Suppressor macrophage treated with lipopolysaccharide for 4 hours (primary cell): ENCODE data around the gene VPS52.
A peak's percentile ranks its signal among the peaks of the same experiment; 100 is the strongest.
"Not testable (repeated sequence)": the region's sequence is repeated elsewhere in the genome, so short reads cannot be mapped to it uniquely, and the experiment has no call there.

Experiments
- DNase-seq: peaks from one replicate; pipeline ENCODE4 v3.0.0-alpha.2; 2020

Gene VPS52

GRCh38 chr6:33248932-33249731 is 22.5 kb downstream of the VPS52 start:
- DNase-seq, result peak; percentile 99

- no peak for DNase-seq
Measured at GRCh38 chr6:33248643-33248931, 23.1 kb downstream of the VPS52 start.

- peak; percentile 91 for DNase-seq
Measured at GRCh38 chr6:33247977-33248642, 23.6 kb downstream of the VPS52 start.

DNA sequence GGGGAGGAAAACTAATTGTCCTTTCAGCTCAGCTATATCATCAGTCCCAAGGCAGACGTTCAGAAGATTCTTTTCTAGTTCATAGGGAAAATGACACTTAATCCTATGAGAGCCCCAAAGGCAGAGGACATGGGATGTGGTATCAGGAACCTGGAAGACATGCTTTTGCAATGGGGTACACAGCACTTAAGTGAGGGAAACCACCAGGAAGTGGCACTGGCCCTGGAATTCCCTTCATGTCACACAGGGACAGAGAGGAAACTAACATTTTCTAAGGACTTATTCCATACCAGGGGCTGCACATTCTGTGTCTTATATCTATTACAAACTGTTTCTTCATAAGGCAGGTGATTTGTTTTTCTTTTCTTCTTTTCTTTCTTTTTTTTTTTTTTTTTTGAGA is 28.2 kb downstream of the VPS52 start:
- no peak for DNase-seq

- DNase-seq, result peak; percentile 29
Measured at GRCh38 chr6:33241968-33242367, 29.7 kb downstream of the VPS52 start.

DNA sequence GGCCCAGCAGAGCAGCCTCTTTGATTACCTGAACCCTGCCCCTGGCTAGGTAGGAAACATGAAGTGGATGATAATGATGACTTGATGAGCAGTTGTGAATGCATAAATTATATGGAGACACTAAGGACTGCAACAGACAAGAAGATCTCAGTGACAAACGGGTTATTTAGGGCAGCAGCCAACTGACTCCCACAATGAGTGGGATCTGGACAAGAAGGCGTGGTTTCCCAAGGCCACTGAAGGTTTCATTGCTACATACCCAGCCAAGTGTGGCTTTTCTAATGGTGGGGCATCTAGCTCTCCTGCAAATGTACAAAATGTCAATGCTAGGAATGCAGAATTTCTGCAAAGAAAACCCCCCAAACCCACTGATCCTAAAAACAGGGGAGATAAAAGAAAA is 33.9 kb downstream of the VPS52 start:
- DNase-seq, result no peak

DNA sequence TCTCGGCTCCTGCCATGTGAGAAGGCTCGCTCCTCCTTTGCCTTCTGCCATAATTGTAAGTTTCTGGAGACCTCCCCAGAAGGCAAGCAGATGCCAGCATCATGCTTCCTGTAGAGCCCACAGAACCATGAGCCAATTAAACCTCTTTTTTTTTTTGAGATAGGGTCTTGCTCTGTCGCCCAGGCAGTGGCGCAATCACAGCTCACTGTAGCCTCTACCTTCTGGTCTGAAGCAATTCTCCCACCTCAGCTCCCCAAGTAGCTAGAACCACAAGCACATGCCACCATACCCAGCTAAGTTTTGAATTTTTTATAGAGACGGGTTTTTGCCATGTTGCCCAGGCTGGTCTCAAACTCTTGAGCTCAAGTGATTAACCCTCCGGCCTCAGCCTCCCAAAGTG is 34.8 kb downstream of the VPS52 start:
- DNase-seq, result no peak

DNA sequence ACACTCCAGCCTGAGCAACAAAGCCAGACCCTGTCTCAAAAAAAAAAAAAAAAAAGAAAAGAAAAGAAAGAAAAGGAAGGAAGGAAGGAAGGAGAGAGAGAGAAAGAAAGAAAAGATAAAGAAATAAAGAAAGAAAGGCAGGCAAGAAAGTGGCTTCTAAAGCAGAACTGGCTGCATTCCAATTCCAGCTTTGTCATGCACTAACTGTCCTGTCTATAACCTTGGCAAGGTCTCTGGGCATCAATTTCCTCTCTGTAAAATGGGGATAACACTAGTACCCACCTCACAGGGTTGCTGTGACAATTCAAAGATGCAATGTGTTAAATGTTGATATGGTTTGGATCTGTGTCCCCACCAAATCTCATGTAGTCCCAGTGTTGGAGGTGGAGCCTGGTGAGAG is 35.3 kb downstream of the VPS52 start:
- no peak for DNase-seq

DNA sequence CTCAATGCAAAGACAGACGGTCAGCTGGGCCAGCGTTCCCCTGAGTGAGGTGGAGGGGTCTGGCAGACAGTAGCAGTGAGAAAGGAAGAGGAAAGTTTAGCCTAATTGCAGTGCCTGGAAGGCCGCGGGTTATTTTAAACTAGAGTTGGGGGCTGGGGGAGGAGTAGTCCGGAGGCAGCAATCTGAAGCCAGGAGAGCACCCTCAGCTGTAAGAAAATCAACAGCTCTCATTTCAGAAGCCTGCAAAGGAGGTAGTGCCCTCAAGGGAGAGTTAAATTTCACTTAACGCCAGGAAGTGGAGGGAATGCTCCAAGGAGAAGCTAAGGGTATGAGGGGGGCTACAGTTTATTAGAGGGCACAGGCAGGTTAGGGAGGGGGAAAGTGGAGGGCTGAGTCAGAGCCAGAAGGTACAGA is 36.4 kb downstream of the VPS52 start:
- DNase-seq, result no peak

DNA sequence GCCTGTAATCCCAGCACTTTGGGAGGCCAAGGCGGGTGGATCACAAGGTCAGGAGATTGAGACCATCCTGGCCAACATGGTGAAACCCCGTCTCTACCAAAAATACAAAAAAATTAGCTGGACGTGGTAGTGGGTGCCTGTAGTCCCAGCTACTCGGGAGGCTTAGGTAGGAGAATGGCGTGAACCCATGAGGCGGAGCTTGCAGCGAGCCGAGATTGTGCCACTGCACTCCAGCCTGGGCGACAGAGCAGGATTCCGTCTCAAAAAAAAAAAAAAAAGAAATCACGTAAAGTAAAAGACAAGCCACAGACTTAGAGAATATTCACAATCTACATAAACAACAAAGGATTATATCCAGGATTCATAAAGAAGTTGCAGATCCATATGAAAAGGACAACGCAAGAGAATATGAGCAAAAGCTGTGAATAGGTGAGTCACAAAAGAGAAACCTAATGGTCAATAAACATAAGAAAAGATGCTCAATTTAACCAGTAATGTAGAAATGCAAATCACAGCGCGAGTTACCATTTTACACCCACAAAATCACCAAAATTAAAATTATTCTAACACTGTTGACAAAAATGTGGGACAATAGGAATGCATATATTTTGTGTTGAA is 45.1 kb downstream of the VPS52 start:
- not testable (repeated sequence) for DNase-seq

GRCh38 chr6:33217681-33218080 is 54.0 kb downstream of the VPS52 start:
- no peak for DNase-seq

DNA sequence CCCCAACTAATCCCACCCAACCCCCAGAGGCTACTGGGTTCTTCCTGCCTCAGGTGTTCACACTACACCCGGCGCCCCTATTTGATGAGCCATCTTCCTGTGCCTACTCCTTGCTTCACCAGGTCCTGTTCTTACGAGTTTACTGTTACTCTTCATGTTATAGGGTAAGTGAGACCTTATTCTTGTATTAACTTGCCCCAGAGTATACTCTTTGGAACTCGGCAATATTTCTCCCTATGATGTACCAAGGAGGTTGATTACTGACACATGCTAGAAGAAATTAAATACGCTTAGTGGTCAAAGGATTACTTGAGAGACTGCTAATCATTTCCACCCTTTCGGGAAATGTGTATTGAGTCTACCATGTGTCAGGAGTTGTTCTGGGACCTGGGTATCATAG is 54.4 kb downstream of the VPS52 start:
- no peak for DNase-seq

DNA sequence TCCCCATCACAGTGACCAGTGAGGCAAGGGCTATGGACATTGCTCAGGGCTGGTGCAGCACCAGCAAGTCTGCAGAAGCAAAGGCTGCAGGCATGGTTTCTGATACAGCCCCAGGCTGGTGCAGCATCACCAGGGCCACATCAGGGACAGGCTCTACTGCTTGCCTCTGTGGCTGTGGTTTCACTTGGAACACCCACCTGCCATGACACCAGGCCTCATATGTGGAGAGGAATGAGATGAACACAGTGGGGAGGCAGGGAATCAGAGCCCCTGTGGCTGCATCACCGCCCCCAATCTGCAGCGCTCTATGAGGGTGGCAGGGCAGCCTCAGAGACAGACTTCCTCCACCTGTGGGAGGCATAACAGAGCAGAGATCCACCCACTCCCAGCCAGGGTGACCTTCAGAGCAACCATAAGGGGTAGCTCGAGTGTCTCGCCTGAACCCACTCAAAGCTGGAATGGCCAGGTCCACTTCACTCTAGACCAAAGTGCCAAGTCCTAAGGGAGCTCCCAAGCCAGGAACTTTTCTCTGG is 55.5 kb downstream of the VPS52 start:
- DNase-seq, result no peak

GRCh38 chr6:33215271-33216116 is 56.2 kb downstream of the VPS52 start:
- DNase-seq, result no peak

GRCh38 chr6:33213989-33214335 is 57.7 kb downstream of the VPS52 start:
- DNase-seq, result no peak

DNA sequence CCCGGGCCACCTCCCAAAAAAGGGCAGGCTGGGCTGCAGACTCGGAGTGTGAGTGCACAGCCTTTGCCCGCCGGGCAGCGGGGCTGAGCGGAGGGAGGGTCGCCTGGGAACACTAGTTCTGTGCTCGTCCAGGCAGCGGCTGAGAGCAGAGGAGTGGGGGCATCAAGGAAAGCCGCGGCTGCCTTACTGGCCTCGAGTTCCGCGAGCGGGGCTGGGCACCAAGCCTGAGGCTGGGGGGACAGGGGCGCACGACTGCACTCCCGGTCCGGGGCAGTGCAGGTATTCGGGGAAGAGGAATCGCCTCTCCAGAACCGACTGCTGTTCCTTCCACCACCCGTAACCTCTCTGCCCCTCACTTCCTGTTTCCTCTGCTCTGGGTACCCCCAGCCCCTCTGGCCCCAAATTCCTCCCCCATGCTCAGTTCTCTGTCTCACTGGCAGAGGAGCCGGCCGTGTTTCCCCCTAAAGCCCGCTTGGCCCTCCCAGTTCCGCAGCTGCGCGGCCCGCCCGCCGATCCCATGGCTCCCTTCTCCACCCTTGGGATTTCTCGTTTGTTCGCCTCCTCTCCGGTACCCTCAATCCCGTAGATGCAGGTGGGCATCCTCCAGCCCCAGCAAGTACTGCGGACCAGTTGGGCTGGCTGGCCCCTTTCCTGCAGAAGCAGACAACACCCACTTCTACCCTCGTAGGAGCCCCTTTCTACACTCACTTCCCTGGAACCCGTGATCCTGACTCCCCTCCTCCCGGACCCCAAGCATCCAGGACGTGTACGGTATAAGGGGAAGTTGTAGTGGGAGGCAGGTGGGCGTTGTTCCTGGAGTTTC is 58.3 kb downstream of the VPS52 start:
- DNase-seq, result no peak

DNA sequence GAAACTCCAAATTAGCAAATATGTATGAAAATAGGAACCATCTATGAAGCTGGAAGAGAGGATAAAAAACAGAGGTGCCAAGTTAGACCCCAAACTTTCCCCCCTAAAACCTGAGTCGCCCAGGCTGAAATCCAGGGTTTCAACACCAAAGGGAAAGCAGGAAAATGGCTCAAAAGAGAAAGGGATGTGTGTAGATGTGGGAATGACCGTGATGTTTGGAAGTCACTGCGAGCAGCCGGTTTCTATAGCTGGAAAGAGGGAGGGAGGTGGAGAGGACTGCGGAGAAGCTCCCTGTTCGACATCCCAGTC is 58.9 kb downstream of the VPS52 start:
- DNase-seq, result no peak

GRCh38 chr6:33211666-33212422 is 59.8 kb downstream of the VPS52 start:
- DNase-seq, result no peak

GRCh38 chr6:33211136-33211535 is 60.5 kb downstream of the VPS52 start:
- no peak for DNase-seq

GRCh38 chr6:33209856-33210255 is 61.8 kb downstream of the VPS52 start:
- DNase-seq, result no peak

DNA sequence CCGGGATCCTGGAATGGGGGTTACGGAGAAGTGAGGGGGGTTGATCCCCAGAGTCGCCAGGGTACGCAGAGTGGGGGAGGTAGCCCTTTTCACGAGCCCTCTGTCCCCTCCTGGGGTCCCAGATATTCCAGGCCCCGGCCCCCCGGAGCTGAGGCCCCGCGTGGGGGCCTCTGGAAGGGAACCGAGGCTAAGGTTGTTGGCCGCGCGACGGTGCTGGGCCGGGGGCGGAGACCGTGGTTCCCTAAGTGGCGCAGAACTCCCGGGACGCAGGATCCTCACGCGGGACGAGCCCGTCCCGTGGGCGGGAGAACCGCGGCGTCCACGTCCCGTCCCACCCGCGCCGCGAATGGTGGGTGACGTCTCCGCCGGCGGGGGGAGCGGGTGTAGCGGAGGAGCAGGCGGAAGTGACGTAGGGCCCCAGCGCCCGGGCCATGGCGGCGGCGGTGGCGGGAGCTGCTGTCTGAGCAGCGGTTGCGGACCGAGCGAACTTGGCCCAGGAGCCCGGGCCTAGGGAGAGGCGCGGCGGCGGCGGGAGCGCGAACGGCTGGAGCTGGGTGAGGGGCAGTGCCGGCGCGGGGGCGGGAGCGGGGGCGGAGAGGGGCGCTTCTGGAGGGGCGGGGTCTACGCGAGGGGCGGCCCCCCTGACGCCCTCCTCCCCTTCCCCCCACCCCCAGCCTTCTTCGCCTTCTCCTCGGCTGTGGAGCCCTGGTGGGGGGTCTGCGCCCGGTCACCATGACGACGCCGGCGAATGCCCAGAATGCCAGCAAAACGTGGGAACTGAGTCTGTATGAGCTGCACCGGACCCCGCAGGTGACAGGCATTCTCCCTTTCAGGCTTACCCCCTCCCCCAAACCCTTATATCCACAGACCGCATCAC is 63.3 kb downstream of the VPS52 start, which contains the start of gene RING1:
Gene RING1 (plus strand): TSS at position 410 of the 877 bp plus-strand sequence. CDS start 323 bp downstream, at position 733.
- peak; percentile 90 for DNase-seq
